HL-60 (cell line): Measurements from ENCODE around the gene ARHGAP11A.

ENCODE experiments used
- GABPA ChIP-seq: IDR thresholded peaks from 2 replicates; pipeline ENCODE4 v1.6.1; 2012; ENCODE audit warnings: low read depth
- TF ChIP-seq, protein P1 (sequence below): IDR thresholded peaks from one replicate; pipeline ENCODE4 v1.5.1; 2011; ENCODE audit warnings: low read length, control low read depth, inconsistent platforms; ENCODE audit not compliant: insufficient read depth

DNA sequence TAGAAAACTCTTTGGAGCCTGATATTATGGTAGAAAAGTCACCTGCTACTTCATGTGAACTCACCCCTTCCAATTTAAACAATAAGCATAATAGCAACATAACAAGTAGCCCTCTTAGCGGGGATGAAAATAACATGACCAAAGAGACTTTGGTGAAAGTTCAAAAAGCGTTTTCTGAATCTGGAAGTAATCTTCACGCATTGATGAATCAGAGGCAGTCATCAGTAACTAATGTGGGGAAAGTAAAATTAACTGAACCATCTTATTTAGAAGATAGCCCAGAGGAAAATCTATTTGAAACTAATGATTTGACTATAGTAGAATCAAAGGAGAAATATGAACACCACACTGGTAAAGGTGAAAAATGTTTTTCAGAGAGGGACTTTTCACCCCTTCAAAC, 21.1 kb downstream of the ARHGAP11A start:
- TF ChIP-seq, protein P1, sequence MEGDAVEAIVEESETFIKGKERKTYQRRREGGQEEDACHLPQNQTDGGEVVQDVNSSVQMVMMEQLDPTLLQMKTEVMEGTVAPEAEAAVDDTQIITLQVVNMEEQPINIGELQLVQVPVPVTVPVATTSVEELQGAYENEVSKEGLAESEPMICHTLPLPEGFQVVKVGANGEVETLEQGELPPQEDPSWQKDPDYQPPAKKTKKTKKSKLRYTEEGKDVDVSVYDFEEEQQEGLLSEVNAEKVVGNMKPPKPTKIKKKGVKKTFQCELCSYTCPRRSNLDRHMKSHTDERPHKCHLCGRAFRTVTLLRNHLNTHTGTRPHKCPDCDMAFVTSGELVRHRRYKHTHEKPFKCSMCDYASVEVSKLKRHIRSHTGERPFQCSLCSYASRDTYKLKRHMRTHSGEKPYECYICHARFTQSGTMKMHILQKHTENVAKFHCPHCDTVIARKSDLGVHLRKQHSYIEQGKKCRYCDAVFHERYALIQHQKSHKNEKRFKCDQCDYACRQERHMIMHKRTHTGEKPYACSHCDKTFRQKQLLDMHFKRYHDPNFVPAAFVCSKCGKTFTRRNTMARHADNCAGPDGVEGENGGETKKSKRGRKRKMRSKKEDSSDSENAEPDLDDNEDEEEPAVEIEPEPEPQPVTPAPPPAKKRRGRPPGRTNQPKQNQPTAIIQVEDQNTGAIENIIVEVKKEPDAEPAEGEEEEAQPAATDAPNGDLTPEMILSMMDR: no peak
- no peak for TF ChIP-seq GABPA
